CD4-positive, alpha-beta T cell treated with Interleukin-4 for 4 hours (primary cell): Measurements from ENCODE around the gene TEX44.

Source experiments
- DNase-seq: peaks from one replicate; pipeline ENCODE4 v3.0.0-alpha.2; 2020

The TEX44 gene

GRCh38 chr2:231634951-231635875, 42.5 kb downstream of the TEX44 start:
- DNase-seq: no peak

GRCh38 chr2:231640241-231640640, 47.6 kb downstream of the TEX44 start:
- no peak for DNase-seq

GRCh38 chr2:231640641-231641111, 48.0 kb downstream of the TEX44 start:
- no peak for DNase-seq

- peak; percentile 75 for DNase-seq
Observed at GRCh38 chr2:231642631-231643494, 50.2 kb downstream of the TEX44 start.

GRCh38 chr2:231643495-231643888, 50.8 kb downstream of the TEX44 start:
- no peak for DNase-seq
